SH-SY5Y (cell line): Measurements from ENCODE around the gene UBE2J2.

Source experiments
- GATA2 ChIP-seq: IDR thresholded peaks from 2 replicates; pipeline ENCODE4 v1.6.1; 2011; ENCODE audit warnings: mild to moderate bottlenecking, low read depth, low read length
- GATA3 ChIP-seq: IDR thresholded peaks from 2 replicates; pipeline ENCODE4 v1.6.1; 2011; ENCODE audit warnings: low read depth, mild to moderate bottlenecking, low read length, moderate library complexity

- TF ChIP-seq GATA2 (no peak), GATA3 (no peak)
These were observed 14.6 kb downstream of the UBE2J2 start for GRCh38 chr1:1259119-1259488.
